Trophoblast cell (in vitro differentiated cells and primary cell): ENCODE measurements around the gene ALDOC.

Source experiments
- DNase-seq, 2 donors: peaks; one replicate each; pipeline ENCODE4 v3.0.0-alpha.2; 2016
- H2AFZ ChIP-seq: 2 replicates; pipeline ENCODE4 v1.6.1; 2013; ENCODE audit warnings: low read length, moderate library complexity, mild to moderate bottlenecking; ENCODE audit not compliant: insufficient read depth, poor library complexity
- H2AK5ac ChIP-seq: 2 replicates; pipeline ENCODE4 v1.6.1; 2013; ENCODE audit warnings: mild to moderate bottlenecking, low read length
- H2BK120ac ChIP-seq: 2 replicates; pipeline ENCODE4 v1.6.1; 2013; ENCODE audit warnings: low read length, mild to moderate bottlenecking, moderate library complexity; ENCODE audit not compliant: insufficient read depth, poor library complexity
- H2BK12ac ChIP-seq: 2 replicates; pipeline ENCODE4 v1.6.1; 2013; ENCODE audit warnings: mild to moderate bottlenecking, low read length, moderate library complexity
- H2BK5ac ChIP-seq: 2 replicates; pipeline ENCODE4 v1.6.1; 2013; ENCODE audit warnings: low read length, low read depth, moderate library complexity, mild to moderate bottlenecking; ENCODE audit not compliant: poor library complexity
- H3K14ac ChIP-seq: 2 replicates; pipeline ENCODE4 v1.6.1; 2013; ENCODE audit warnings: mild to moderate bottlenecking, low read length
- H3K18ac ChIP-seq: 2 replicates; pipeline ENCODE4 v1.6.1; 2013; ENCODE audit warnings: mild to moderate bottlenecking, low read length
- H3K23ac ChIP-seq: 2 replicates; pipeline ENCODE4 v1.6.1; 2013; ENCODE audit warnings: low read length
- H3K27ac ChIP-seq: 2 replicates; pipeline ENCODE4 v1.5.1; 2013; ENCODE audit warnings: low read depth, mild to moderate bottlenecking, inconsistent platforms, low read length, moderate library complexity
- H3K27me3 ChIP-seq: 2 replicates; pipeline ENCODE4 v1.6.1; 2013; ENCODE audit warnings: inconsistent platforms, mild to moderate bottlenecking, low read length, moderate library complexity; ENCODE audit not compliant: insufficient read depth
- H3K36me3 ChIP-seq, 2 experiments: 1 replicate in 1 of 2; 2 replicates in 1 of 2; pipeline ENCODE4 v1.6.1; 2013; ENCODE audit warnings: low read length in 2 of 2, mild to moderate bottlenecking in 2 of 2, moderate library complexity in 1 of 2; ENCODE audit not compliant: insufficient read depth in 2 of 2, control insufficient read depth in 1 of 2
- H3K4ac ChIP-seq: 2 replicates; pipeline ENCODE4 v1.6.1; 2013; ENCODE audit warnings: low read depth, mild to moderate bottlenecking, low read length, moderate library complexity
- H3K4me1 ChIP-seq, 2 experiments: 1 replicate in 1 of 2; 2 replicates in 1 of 2; pipeline ENCODE4 v1.6.1; 2013; ENCODE audit warnings: low read length in 2 of 2, mild to moderate bottlenecking in 2 of 2, moderate library complexity in 1 of 2; ENCODE audit not compliant: insufficient read depth in 2 of 2, control insufficient read depth in 1 of 2
- H3K4me2 ChIP-seq: 2 replicates; pipeline ENCODE4 v1.6.1; 2013; ENCODE audit warnings: inconsistent platforms, mild to moderate bottlenecking, low read length, moderate library complexity
- H3K4me3 ChIP-seq: 2 replicates; pipeline ENCODE4 v1.5.1; 2013; ENCODE audit warnings: mild to moderate bottlenecking, low read depth, low read length, inconsistent platforms
- H3K79me1 ChIP-seq: one replicate; pipeline ENCODE4 v1.6.1; 2013; ENCODE audit warnings: low read length
- H3K79me2 ChIP-seq: 2 replicates; pipeline ENCODE4 v1.6.1; 2013; ENCODE audit warnings: low read length, mild to moderate bottlenecking; ENCODE audit not compliant: control insufficient read depth, insufficient read depth, poor library complexity
- H3K9ac ChIP-seq: 2 replicates; pipeline ENCODE4 v1.6.1; 2013; ENCODE audit warnings: mild to moderate bottlenecking, low read length
- H3K9me3 ChIP-seq: 2 replicates; pipeline ENCODE4 v1.6.1; 2013; ENCODE audit warnings: low read depth, mild to moderate bottlenecking, control low read depth, inconsistent platforms, low read length; ENCODE audit not compliant: insufficient read depth
- H4K12ac ChIP-seq: 2 replicates; pipeline ENCODE4 v1.6.1; 2013; ENCODE audit warnings: low read depth, mild to moderate bottlenecking, low read length, moderate library complexity
- H4K8ac ChIP-seq: 2 replicates; pipeline ENCODE4 v1.6.1; 2013; ENCODE audit warnings: low read depth, mild to moderate bottlenecking, low read length, moderate library complexity
- H4K91ac ChIP-seq: one replicate; pipeline ENCODE4 v1.6.1; 2013; ENCODE audit warnings: low read depth, mild to moderate bottlenecking, low read length, moderate library complexity
- WGBS: extraction: QIAGEN DNeasy Blood & Tissue Kit; methylation state at CpG from one replicate; pipeline ENCODE4 v1.1.7; 2013; ENCODE audit warnings: missing lambda C conversion rate; ENCODE audit not compliant: insufficient read length, insufficient coverage; ENCODE audit errors: extremely low coverage; 5-methylcytosine and 5-hydroxymethylcytosine counted together

Gene ALDOC

DNA sequence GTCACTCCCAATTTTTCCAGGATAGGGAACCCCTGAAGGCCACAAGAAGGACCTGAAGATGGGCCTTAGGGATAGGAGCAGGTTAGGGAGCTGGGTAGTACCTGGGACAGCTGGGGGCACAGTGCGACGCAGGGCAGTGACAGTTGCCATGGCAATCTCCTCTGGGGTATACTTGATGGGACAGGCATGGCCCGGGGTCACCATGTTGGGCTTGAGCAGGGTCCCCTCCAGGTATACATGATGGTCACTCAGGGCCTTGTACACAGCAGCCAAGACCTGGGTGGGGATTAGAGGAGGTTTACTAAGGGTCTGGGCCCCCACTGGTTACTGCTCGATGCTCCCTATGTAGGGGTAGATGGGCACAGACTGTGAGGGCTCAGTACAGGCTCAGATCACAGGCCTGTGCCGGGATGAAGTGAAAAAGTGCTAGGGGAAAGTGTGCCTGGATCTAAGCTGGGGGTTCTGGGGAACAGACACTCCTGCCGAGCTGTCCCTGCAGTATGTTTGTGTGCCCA lies 2.7 kb downstream of the ALDOC start:
- Histone ChIP-seq H2AK5ac (no peak overlapping the region), H3K27ac (no peak overlapping the region), H2BK12ac (no peak overlapping the region), H3K18ac (no peak overlapping the region), H3K4me3 (no peak overlapping the region), H3K79me2 (peaks cover 6% of the 10 kb centered on the region), H3K79me1 (peaks cover 9% of the 10 kb centered on the region), H3K9ac (no peak overlapping the region), H3K4ac (no peak overlapping the region), H4K91ac (no peak overlapping the region), H3K14ac (no peak overlapping the region), H3K27me3 (no peaks in the 10 kb centered on the region), H3K36me3 (peaks cover 13 to 17% of the 10 kb centered on the region in 2 experiments), H4K12ac (no peak overlapping the region), H3K4me2 (no peak overlapping the region), H2BK120ac (no peak overlapping the region), H3K23ac (no peak overlapping the region), H3K4me1 (peaks cover 7 to 12% of the 10 kb centered on the region in 2 experiments), H2BK5ac (no peak overlapping the region), H4K8ac (no peak overlapping the region), H2AFZ (no peak overlapping the region), H3K9me3 (no peaks in the 10 kb centered on the region)
- no CpG with 5 or more reads among the region's 6 CpGs for WGBS
- DNase-seq: no peak

DNA sequence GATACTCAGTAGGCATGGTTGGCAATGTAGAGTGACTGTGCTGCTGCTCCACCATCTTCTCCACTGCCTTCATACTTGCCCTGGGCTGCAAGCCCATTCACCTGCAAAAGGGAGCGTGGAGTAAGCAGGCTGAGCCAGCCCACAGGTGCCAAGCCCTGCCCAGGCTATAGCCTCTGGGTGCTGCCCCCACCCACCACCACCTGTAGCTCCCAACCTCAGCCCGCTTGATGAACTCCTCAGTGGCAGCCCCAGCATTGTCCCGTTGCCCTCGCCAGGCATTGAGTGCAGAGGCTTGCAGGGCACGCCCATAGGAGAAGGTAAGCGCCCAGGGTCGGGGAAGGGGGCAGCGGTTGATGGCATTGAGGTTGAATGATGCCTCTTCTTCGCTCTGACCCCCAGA lies 3.2 kb downstream of the ALDOC start:
- Histone ChIP-seq H4K12ac (no peak overlapping the region), H2AK5ac (no peak overlapping the region), H2BK12ac (no peak overlapping the region), H2BK120ac (no peak overlapping the region), H2AFZ (no peak overlapping the region), H4K8ac (no peak overlapping the region), H3K23ac (no peak overlapping the region), H2BK5ac (no peak overlapping the region), H3K9ac (no peak overlapping the region), H4K91ac (no peak overlapping the region), H3K36me3 (peaks cover 8 to 12% of the 10 kb centered on the region in 2 experiments), H3K4me3 (no peak overlapping the region), H3K79me1 (peaks cover 9% of the 10 kb centered on the region), H3K27ac (no peak overlapping the region), H3K27me3 (no peaks in the 10 kb centered on the region), H3K4me2 (no peak overlapping the region), H3K4ac (no peak overlapping the region), H3K18ac (no peak overlapping the region), H3K14ac (no peak overlapping the region), H3K9me3 (no peaks in the 10 kb centered on the region), H3K79me2 (peaks cover 6% of the 10 kb centered on the region), H3K4me1 (peaks cover 7 to 12% of the 10 kb centered on the region in 2 experiments)
- no CpG with 5 or more reads among the region's 9 CpGs for WGBS
- no peak for DNase-seq

DNA sequence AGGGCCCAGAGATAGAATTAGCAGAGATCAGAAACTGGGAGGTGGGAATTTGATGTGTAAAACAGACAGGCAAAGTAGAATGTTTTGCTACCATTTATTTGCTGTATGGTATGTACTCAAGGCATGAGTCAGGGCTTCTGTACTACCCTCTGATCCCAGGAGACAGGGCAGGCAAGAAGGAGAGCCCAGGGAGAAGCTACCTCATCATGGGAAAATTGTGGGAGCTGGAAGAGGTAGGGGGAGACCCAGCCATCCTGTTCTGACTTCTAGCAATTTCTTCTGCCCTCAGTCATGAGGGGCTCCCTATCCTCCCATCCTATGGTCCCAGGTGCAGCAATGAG lies 3.7 kb downstream of the ALDOC start:
- Histone ChIP-seq H3K23ac (no peak overlapping the region), H3K18ac (no peak overlapping the region), H3K36me3 (peaks cover 4 to 7% of the 10 kb centered on the region in 2 experiments), H2AFZ (no peak overlapping the region), H4K12ac (no peak overlapping the region), H3K9me3 (no peaks in the 10 kb centered on the region), H3K4me1 (peaks cover 7 to 12% of the 10 kb centered on the region in 2 experiments), H2BK120ac (no peak overlapping the region), H3K79me2 (peaks cover 6% of the 10 kb centered on the region), H3K9ac (no peak overlapping the region), H3K4me3 (no peak overlapping the region), H4K8ac (no peak overlapping the region), H3K27me3 (no peaks in the 10 kb centered on the region), H3K4ac (no peak overlapping the region), H3K79me1 (peaks cover 9% of the 10 kb centered on the region), H2BK12ac (no peak overlapping the region), H4K91ac (no peak overlapping the region), H2AK5ac (no peak overlapping the region), H3K14ac (no peak overlapping the region), H3K4me2 (no peak overlapping the region), H2BK5ac (no peak overlapping the region), H3K27ac (no peak overlapping the region)
- DNase-seq: no peak

DNA sequence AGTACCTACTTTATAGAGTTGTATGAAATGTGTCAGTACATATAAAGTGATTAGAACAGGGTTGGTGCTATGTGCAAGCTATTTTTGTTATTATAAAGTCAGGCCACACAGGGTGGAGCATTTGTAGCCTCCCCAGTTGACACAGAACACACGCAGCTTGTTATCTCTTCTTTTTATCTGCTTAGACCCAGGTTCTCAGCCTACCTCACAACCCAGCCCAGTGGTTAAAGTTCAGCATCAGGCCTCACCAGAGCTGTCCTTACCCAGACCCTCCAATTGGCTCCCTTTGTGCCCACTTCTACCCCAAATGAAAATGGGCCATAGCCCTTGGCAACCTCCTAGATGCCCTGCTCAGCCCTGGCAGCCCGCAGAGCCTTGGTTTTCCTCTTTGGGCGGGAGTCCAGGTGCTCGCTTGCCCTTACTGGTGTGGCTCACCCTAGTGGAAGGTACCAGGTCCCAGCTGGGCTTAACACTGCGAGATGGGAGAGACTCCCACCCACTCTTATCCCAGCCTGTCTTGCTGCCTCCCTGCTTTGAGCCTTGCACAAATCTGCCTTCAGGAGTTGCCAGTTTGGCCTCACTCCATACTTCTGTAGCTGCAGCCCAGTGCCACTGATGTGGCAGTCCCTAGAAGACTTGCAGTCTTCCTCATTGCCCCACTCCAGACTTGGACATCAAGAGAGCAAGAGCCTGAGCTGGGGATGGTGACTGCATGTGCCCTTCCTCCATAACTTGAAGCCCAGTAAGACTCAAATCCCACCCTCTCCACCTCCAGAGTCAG lies 4.2 kb downstream of the ALDOC start:
- H2BK120ac ChIP-seq: no peak overlapping the region
- DNase-seq: no peak
- H3K36me3 ChIP-seq: peaks cover 2 to 3% of the 10 kb centered on the region in 2 experiments
- H3K79me1 ChIP-seq: peaks cover 9% of the 10 kb centered on the region
- no peaks in the 10 kb centered on the region for H3K9me3 ChIP-seq
- no peak overlapping the region for H3K4me2 ChIP-seq
- H3K4ac ChIP-seq: no peak overlapping the region
- no peak overlapping the region for H2AFZ ChIP-seq
- H3K18ac ChIP-seq: no peak overlapping the region
- H3K23ac ChIP-seq: no peak overlapping the region
- WGBS: no CpG with 5 or more reads among the region's 5 CpGs
- no peak overlapping the region for H3K14ac ChIP-seq
- H2AK5ac ChIP-seq: no peak overlapping the region
- H3K4me3 ChIP-seq: no peak overlapping the region
- no peak overlapping the region for H3K9ac ChIP-seq
- H3K79me2 ChIP-seq: peaks cover 6% of the 10 kb centered on the region
- H3K27ac ChIP-seq: no peak overlapping the region
- H3K4me1 ChIP-seq: peaks cover 7 to 12% of the 10 kb centered on the region in 2 experiments
- no peak overlapping the region for H2BK5ac ChIP-seq
- H3K27me3 ChIP-seq: no peaks in the 10 kb centered on the region
- no peak overlapping the region for H4K8ac ChIP-seq
- no peak overlapping the region for H2BK12ac ChIP-seq
- no peak overlapping the region for H4K12ac ChIP-seq
- no peak overlapping the region for H4K91ac ChIP-seq
